Measurements from ENCODE around the gene RSF1.
"Not testable (repeated sequence)": the region's sequence is repeated elsewhere in the genome, so short reads cannot be mapped to it uniquely, and the experiment has no call there.

Gene RSF1

DNA sequence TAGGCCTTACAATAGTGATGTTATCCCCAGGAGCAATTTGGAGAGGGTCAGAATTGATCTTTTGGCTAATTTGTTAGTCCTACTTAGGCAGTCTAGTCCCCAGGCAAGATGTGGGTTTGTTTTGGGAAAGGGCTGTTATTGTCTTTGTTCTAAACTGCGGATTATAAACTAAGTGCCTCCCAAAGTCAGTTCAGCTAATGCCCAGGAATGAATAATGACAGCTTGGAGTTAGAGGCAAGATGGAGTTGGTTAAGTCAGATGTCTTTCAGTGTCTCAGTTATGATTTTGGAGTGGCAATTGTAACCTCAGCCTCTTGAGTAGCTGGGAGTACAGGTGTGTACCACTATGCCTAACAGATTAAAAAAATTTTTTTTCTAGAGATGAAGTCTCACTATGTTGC lies 175.6 kb downstream of the RSF1 start:
- intact Hi-C loops (cut with DNase I) = no loop called here

DNA sequence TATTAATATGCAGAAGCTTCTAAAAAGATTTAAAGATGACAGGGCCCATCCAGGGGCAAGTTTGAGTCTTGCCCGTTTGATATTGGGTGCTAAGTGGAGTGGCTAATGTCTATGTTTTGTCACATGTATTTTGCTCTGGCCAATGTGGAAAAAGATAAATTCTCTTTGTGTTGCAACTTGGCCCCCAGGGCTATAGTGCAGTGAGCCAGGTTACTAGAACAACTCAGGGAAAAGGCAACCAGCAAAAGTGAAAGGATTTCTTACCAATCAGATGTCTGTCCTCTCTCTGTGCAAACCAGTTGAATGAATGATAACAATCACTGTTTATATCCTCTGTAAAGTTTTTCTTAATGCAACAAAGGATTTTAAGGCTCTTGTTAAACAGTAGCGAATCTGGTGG lies 178.3 kb downstream of the RSF1 start:
- DNase-seq = no peak
- intact Hi-C loops (cut with DNase I) = no loop called here

More for the DNA sequence above, 175.6 kb downstream of the RSF1 start:
- no peak for DNase-seq

DNA sequence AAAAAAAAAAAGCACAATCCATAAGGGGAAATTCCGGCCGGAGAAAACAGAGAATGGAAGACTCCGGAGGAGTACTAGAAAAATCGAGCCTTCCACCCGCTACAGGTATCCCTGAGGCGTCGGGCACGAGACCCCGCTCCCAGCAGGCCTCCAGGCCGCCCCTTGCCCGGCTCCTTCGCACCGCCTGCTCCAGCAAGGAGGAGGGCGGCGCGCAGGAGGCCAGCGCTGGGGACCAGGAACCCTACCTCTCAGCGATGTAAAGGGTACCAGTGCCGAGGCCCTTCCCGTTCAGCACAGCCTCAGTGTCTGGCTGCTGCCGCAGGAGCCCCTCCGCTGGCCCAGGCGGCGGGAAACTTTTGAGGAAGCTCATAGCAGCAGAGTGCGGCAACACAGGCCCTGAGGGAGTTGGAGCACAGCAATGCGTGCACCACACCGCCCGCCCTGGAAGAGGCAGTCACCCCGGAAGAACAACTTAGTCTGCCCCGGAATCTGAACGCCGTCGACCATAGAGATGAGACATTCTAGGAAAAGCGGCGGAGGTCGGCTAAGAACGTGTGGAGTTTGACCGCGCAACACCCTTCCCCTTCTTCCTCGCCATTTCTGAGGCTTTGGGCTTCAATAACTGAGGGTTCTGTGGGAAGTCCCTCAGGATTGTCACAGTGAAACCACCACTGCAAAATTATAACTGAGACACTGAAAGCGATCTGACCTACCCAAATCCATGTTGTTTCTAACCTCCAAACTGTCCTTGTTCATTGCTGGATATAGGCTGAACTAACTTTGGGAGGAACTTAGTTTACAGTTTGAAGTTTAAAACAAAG lies 183.0 kb downstream of the RSF1 start, which contains the start of gene CLNS1A:
CLNS1A (minus strand) TSS at position 450 of the 821 bp plus-strand sequence; CDS start at position 370, 80 bp downstream.
- intact Hi-C loops (cut with DNase I) = no loop called here
- DNase-seq = peak; percentile 88 to 97 (median 94)

DNA sequence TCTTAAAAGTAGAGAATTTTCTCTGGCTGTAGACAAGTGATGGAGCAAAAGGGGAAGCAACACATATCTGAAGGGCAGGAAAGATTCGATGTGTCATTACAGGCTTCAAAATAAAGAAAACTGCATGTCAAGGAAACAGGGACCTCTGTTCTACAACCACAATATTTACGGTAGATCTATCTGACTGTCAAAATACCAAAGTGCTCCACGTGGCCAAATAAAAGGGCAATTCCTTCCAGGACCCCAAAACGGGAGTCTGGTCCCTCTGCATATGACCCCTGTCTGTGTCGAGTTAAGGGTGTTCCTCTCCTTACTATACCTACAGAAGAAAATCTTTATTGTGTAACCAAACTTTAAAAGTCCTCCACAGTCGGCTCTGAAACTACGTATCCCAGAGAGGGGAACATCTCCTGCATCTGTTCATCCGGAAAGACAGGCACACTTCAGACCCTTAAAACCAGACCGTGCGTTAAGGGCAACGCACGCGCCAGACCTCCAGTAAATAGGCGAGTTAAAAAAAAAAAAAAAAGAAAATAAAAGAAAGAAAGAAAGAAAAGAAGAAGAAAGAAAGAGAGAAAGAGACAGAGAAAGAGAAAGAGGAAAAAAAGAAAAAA lies 183.7 kb downstream of the RSF1 start:
- intact Hi-C loops (cut with DNase I) = no loop called here
- no peak for DNase-seq

GRCh38 chr11:77633926-77634325 lies 186.6 kb downstream of the RSF1 start:
- DNase-seq; intact Hi-C loops (cut with DNase I): not testable (repeated sequence)

GRCh38 chr11:77630157-77630710 lies 190.3 kb downstream of the RSF1 start:
- intact Hi-C loops (cut with DNase I) = no loop called here
- DNase-seq = no peak

- peak in 10 of 42 donors; percentile 18 to 64 (median 46) for DNase-seq
- intact Hi-C loops (cut with DNase I) = no loop called here
Measured at GRCh38 chr11:77619576-77620198, 200.8 kb downstream of the RSF1 start.

GRCh38 chr11:77617892-77618291 lies 202.6 kb downstream of the RSF1 start:
- no peak for DNase-seq
- intact Hi-C loops (cut with DNase I) = no loop called here

GRCh38 chr11:77611921-77612320 lies 208.6 kb downstream of the RSF1 start:
- DNase-seq = no peak
- intact Hi-C loops (cut with DNase I) = no loop called here

All from head of caudate nucleus (tissue), 42 donors.